GM23248 (cell line): ENCODE data around the gene SPOCD1. TPM values are rescaled to one million over a fixed set of nuclear protein-coding genes. Genes with fewer than 3 reads are reported as not detected.

Experiments
- DNase-seq: peaks from one replicate; pipeline ENCODE4 v3.0.0-alpha.2; 2015
- H2AFZ ChIP-seq: fragments of 200-600 bp; sonication (generic); 2 replicates; pipeline ENCODE4 v1.6.1; 2016; ENCODE audit warnings: antibody characterized with exemption
- H3F3A ChIP-seq: fragments of 200-600 bp; sonication (generic); 2 replicates; pipeline ENCODE4 v1.6.1; 2016; ENCODE audit warnings: mild to moderate bottlenecking, antibody characterized with exemption, mixed run types; ENCODE audit not compliant: insufficient read depth
- H3K27ac ChIP-seq: fragments of 200-600 bp; sonication (generic); 2 replicates; pipeline ENCODE4 v1.5.1; 2016; ENCODE audit warnings: mild to moderate bottlenecking
- H3K27me3 ChIP-seq: fragments of 200-600 bp; sonication (generic); replicated peaks from 2 replicates; pipeline ENCODE4 v1.6.1; 2016; ENCODE audit warnings: mild to moderate bottlenecking; ENCODE audit not compliant: insufficient read depth
- H3K36me3 ChIP-seq: fragments of 200-600 bp; sonication (generic); 2 replicates; pipeline ENCODE4 v1.6.1; 2016; ENCODE audit warnings: low read depth, mild to moderate bottlenecking
- H3K4me1 ChIP-seq: fragments of 200-600 bp; sonication (generic); 2 replicates; pipeline ENCODE4 v1.6.1; 2016; ENCODE audit warnings: mild to moderate bottlenecking; ENCODE audit not compliant: insufficient read depth
- H3K4me2 ChIP-seq: fragments of 200-600 bp; sonication (generic); one replicate; pipeline ENCODE4 v1.6.1; 2016; ENCODE audit warnings: mild to moderate bottlenecking; ENCODE audit not compliant: unreplicated experiment
- H3K4me3 ChIP-seq: fragments of 200-600 bp; sonication (generic); 2 replicates; pipeline ENCODE4 v1.5.1; 2016; ENCODE audit warnings: mild to moderate bottlenecking
- H3K79me2 ChIP-seq: fragments of 200-600 bp; sonication (generic); 2 replicates; pipeline ENCODE4 v1.6.1; 2016; ENCODE audit warnings: mild to moderate bottlenecking; ENCODE audit not compliant: insufficient read depth
- H3K9ac ChIP-seq: fragments of 200-600 bp; sonication (generic); 2 replicates; pipeline ENCODE4 v1.6.1; 2016; ENCODE audit warnings: mild to moderate bottlenecking
- H3K9me2 ChIP-seq: fragments of 200-600 bp; sonication (generic); 2 replicates; pipeline ENCODE4 v1.6.1; 2016; ENCODE audit warnings: mixed run types, mild to moderate bottlenecking, moderate library complexity; ENCODE audit not compliant: insufficient read depth
- H3K9me3 ChIP-seq: fragments of 200-600 bp; sonication (generic); one replicate; pipeline ENCODE4 v1.6.1; 2017; ENCODE audit warnings: low read depth
- H4K20me1 ChIP-seq: fragments of 200-600 bp; sonication (generic); 2 replicates; pipeline ENCODE4 v1.6.0; 2016; ENCODE audit not compliant: insufficient read depth
- EZH2 ChIP-seq: fragments of 200-600 bp; sonication (generic); IDR thresholded peaks from 2 replicates; pipeline ENCODE4 v1.6.1; 2018; ENCODE audit warnings: antibody characterized with exemption, mild to moderate bottlenecking; ENCODE audit not compliant: insufficient read depth, poor library complexity, severe bottlenecking
- EZH2phosphoT487 ChIP-seq: fragments of 200-600 bp; sonication (generic); IDR thresholded peaks from 2 replicates; pipeline ENCODE4 v1.6.1; 2018; ENCODE audit warnings: antibody characterized with exemption, moderate library complexity, mild to moderate bottlenecking, low read depth; ENCODE audit not compliant: insufficient read depth
- WGBS, 2 experiments: methylation state at CpG; one replicate each; pipeline ENCODE4 v1.1.6; 2015 to 2017; ENCODE audit warnings: low lambda C conversion rate in 2 of 2, low coverage in 1 of 2; ENCODE audit errors: missing lambda C conversion rate in 2 of 2; 5-methylcytosine and 5-hydroxymethylcytosine counted together
- in situ Hi-C: fragments of 300-500 bp; cut with MboI; formaldehyde crosslinking; loops from 2 replicates; pipeline ENCODE4 v1.15.0; 2020
- polyA plus RNA-seq: library from polyadenylated mRNA; unstranded; fragments of >200 nt; fragmentation: Nextera tagmentation; extraction: Ambion mirVana; gene quantifications from 2 replicates; pipeline ENCODE4 v1.2.1, GENCODE V29; 2016
- total RNA-seq: library from RNA; depleted of rRNA; stranded (reverse); fragments of >200 nt; shearing (Covaris generic); gene quantifications from 2 replicates; pipeline ENCODE4 v1.2.3, GENCODE V29; 2014

The SPOCD1 gene
- total and polyA plus RNA-seq, 2 experiments from 2014 or later = 27.9 to 43.0 TPM

DNA sequence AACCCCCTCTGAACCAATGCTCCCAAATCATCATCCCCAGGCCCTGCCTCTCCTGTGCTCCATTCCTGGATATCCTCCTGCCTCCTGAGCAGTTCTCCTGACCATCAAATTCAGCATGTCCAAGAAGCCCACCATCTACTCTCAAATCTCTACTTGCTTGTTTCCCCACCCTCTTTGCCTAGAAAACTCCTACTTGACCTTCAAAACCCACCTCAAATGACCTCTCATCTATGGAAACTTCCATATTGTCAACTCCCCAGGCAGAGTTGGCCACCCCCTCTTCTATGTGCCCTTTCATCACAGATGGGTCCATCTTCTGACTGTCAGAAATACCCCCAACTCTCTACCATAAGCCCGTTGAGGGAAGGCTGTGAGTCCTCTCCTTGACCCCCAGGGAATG, 68.5 kb downstream of the SPOCD1 start:
- TF ChIP-seq EZH2phosphoT487 = no peak
- TF ChIP-seq EZH2 = no peak
- H4K20me1 ChIP-seq = no peaks in the 10 kb centered on the region
- in situ Hi-C loops = no loop called here

DNA sequence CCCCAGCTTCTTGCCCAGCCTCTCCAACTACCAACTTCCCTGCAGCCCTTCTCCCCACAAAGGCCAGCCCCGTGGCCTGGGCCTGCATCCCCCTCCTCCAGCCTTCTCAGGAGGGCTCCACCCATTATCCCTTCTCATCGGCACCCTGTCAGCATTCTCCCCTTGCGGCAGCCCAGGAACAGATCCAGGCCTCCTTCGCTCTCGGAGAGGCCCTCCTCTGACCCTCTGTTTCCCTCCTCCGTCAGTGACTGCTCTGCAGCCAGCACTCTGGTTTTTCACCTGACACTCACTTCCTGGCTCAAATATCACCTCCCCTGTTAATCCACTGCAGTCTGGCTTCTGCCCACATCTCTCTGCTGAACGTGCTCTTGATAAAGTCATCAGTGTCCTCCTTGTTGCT, 69.1 kb downstream of the SPOCD1 start:
- H2AFZ ChIP-seq = no peak overlapping the region
- H3K4me2 ChIP-seq = no peak overlapping the region
- no peaks in the 10 kb centered on the region for H3K79me2 ChIP-seq
- no peaks in the 10 kb centered on the region for H3K9me3 ChIP-seq
- H3K9ac ChIP-seq = no peak overlapping the region
- H4K20me1 ChIP-seq = no peaks in the 10 kb centered on the region
- no peak for TF ChIP-seq EZH2
- TF ChIP-seq EZH2phosphoT487 = no peak
- no peaks in the 10 kb centered on the region for H3K9me2 ChIP-seq
- no peak overlapping the region for H3K27ac ChIP-seq
- peaks cover 18% of the 10 kb centered on the region for H3K4me1 ChIP-seq
- in situ Hi-C loops = no loop called here
- H3K27me3 ChIP-seq = no peaks in the 10 kb centered on the region
- H3K4me3 ChIP-seq = no peak overlapping the region
- H3K36me3 ChIP-seq = no peaks in the 10 kb centered on the region
- DNase-seq = no peak
- H3F3A ChIP-seq = peaks cover 4% of the 10 kb centered on the region; the same call in 1 of the 2 replicates
- WGBS, 2 experiments = 71 to 72% methylated on average over 7 of the region's 7 CpGs

More for the DNA sequence above, 68.5 kb downstream of the SPOCD1 start:
- WGBS, 2 experiments = 72 to 73% methylated on average over 1 of the region's 1 CpG
- no peaks in the 10 kb centered on the region for H3K79me2 ChIP-seq
- no peak overlapping the region for H3K27ac ChIP-seq
- no peaks in the 10 kb centered on the region for H3K9me2 ChIP-seq
- H2AFZ ChIP-seq = no peak overlapping the region
- no peak overlapping the region for H3K4me3 ChIP-seq
- no peaks in the 10 kb centered on the region for H3K9me3 ChIP-seq
- no peak for DNase-seq
- peaks cover 18% of the 10 kb centered on the region for H3K4me1 ChIP-seq
- peaks cover 4% of the 10 kb centered on the region; the same call in 1 of the 2 replicates for H3F3A ChIP-seq
- H3K27me3 ChIP-seq = no peaks in the 10 kb centered on the region
- no peak overlapping the region for H3K4me2 ChIP-seq
- H3K36me3 ChIP-seq = no peaks in the 10 kb centered on the region
- no peak overlapping the region for H3K9ac ChIP-seq

DNA sequence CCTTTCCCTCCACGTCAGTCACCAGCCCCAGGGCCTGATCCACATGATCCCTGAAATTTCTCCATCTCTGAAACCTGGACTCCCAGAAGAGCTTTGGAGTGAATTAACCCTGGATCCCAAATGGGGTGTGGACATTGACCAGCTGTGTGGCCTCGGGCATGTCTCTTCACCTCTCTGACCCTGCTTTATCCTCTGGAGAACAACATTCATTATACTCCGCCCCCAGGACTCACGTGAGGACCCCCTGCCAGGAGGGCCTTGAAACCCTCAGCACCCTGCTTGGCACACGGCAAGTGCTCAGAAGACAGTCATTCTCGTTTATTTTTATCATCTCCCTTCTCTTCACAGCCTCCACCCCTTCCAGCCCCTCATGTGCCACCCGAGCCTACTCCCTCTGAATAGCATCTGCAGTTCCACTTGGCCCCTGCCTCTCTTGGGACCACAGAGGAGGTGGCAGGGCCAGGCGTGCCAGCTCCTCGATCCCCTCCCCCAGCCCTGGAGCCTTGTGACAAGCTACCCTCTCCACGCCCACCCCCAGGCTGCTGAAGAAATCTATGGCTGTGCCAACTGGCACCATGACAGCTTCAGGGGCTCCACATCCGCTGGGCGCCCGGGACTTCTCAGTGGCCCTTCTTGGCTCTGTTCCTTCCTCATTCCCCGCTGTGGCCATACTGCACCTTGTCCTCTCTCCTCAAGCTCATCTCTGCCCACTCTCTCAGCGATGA, 69.7 kb downstream of the SPOCD1 start:
- no peaks in the 10 kb centered on the region for H4K20me1 ChIP-seq
- H3K4me1 ChIP-seq = peaks cover 14% of the 10 kb centered on the region
- in situ Hi-C loops = no loop called here
- H3K9ac ChIP-seq = no peak overlapping the region
- TF ChIP-seq EZH2 = no peak
- no peak for TF ChIP-seq EZH2phosphoT487
- no peaks in the 10 kb centered on the region for H3K79me2 ChIP-seq
- H2AFZ ChIP-seq = no peak overlapping the region
- WGBS, 2 experiments = 45 to 51% methylated on average over 15 of the region's 15 CpGs
- no peak overlapping the region for H3K4me3 ChIP-seq
- no peaks in the 10 kb centered on the region for H3K36me3 ChIP-seq
- peaks cover 2% of the 10 kb centered on the region; the same call in 1 of the 2 replicates for H3F3A ChIP-seq
- H3K27ac ChIP-seq = no peak overlapping the region
- H3K4me2 ChIP-seq = no peak overlapping the region
- no peak for DNase-seq
- no peaks in the 10 kb centered on the region for H3K9me2 ChIP-seq
- H3K9me3 ChIP-seq = no peaks in the 10 kb centered on the region
- no peaks in the 10 kb centered on the region for H3K27me3 ChIP-seq

DNA sequence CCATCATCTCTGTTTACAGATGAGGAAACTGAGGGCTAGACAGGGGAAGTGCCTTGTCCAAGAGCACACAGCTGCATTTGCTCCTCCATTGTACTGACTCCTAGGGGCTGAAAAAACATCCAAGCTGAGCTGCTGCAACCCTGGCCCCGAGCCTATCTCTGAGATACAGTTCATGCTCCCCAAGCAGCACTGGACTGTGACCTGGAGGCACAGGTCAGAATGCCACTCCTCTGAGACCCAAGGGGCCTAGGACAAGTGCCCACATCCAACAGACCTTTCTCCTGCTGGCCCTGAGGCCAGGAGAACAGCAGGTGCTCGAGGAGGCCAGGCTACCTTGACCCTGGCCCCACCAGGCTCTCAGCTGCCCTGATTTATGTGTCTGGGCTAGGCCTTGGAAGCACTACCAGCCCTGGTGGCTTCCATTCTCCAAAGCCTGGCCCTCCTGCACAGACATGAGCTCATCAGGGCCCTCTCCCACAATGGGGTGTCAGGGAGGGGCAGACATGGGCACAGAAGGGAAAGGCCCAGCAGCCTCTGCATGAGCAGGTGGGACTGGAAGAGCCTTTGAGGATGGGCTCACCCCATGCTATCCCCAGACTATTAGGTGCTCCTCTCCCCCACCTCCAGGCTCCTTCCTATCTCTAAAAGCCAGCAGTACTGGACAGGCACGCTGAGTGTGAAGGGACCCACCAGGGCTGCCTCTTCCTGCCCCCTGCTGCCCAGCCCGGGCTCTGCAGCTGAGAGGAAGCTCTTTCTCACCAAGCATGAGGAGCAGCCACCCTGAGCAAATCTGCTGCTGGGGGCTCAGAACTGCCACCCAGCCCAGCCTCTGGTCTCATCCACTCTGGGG, 70.5 kb downstream of the SPOCD1 start:
- Histone ChIP-seq H3K9me3 (no peaks in the 10 kb centered on the region), H3K27me3 (no peaks in the 10 kb centered on the region), H3K27ac (no peak overlapping the region), H3K4me1 (peaks cover 6% of the 10 kb centered on the region; the same call in 1 of the 2 replicates), H4K20me1 (no peaks in the 10 kb centered on the region), H3K36me3 (no peaks in the 10 kb centered on the region), H2AFZ (no peak overlapping the region), H3K9ac (no peak overlapping the region), H3K4me3 (no peak overlapping the region), H3F3A (no peaks in the 10 kb centered on the region), H3K4me2 (no peak overlapping the region), H3K9me2 (no peaks in the 10 kb centered on the region), H3K79me2 (no peaks in the 10 kb centered on the region)
- 46 to 47% methylated on average over 4 of the region's 4 CpGs for WGBS, 2 experiments
- peak; percentile 80 for DNase-seq
- in situ Hi-C loops = no loop called here
- no peak for TF ChIP-seq EZH2
- no peak for TF ChIP-seq EZH2phosphoT487
